ENCODE measurements around the gene EPHA8. TPM values are rescaled to one million over a fixed set of nuclear protein-coding genes. Genes with fewer than 3 reads are reported as not detected.

The EPHA8 gene
- total and polyA plus RNA-seq, 9 of the 15 experiments (the other 6 are each of a cell fraction or from before 2014, with no cell fraction given): not detected

DNA sequence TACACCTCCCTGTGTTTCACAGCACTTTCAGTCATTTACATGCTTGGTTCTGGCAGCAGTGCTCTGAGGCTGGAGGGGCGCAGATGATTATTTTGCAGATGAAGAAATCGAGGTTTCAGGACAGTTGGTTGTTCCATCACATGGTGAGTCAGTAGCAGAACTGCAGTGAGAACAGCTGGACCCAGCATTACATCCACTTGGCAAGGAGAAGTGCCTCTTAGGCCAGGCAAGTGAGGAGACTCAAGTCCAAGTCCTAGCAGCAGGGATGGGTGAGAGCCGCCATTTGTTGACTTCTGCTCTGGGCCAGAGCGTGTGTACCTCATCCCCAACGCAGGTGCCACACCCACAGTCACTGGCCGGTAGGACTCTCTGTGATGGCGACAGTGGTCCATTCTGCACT, 26.8 kb upstream of the EPHA8 start:
- intact Hi-C loops (cut with micrococcal nuclease): loop anchor here (10.0 kb wide), 1 partner anchor 112 kb away; no protein-coding TSS in a partner anchor
- no peak for DNase-seq (ENCODE audit: extremely low read depth in 1 of 4, low spot score in 3 of 4)
- POLR2A ChIA-PET: no interaction called here
- H3K36me3 ChIP-seq (ENCODE audit: control insufficient read depth, insufficient read depth, low read length): no peaks in the 10 kb centered on the region
- H3K9ac ChIP-seq (ENCODE audit: insufficient read depth in 1 of 2, low read depth in 2 of 2, low read length in 2 of 2): 0 out of 4 replicates have a peak overlapping the region, but pooled peaks of 1 of the 2 experiments have one; percentile 36
- H3K79me2 ChIP-seq (ENCODE audit: control insufficient read depth, insufficient read depth, low read length): no peaks in the 10 kb centered on the region
- no peak overlapping the region for H3K4me3 ChIP-seq
- no peak for FAIRE-seq
- no peaks in the 10 kb centered on the region for H3K9me1 ChIP-seq (ENCODE audit: control insufficient read depth, insufficient read depth, low read length)
- CTCF ChIA-PET (ENCODE audit: low intra/inter-chr PET ratio): no interaction called here
- peaks cover 0 to 36% of the 10 kb centered on the region in 2 experiments; a peak in 2 of 5 replicates for H3K27me3 ChIP-seq (ENCODE audit: control insufficient read depth in 2 of 2, insufficient read depth in 2 of 2, low read length in 2 of 2)
- ATAC-seq: no peak
- TF ChIP-seq PPARD (CRISPR knock-in tag; IDR thresholded peaks at IDR 0.05) (no peak), CBX5 (IDR thresholded peaks at IDR 0.05; ENCODE audit: borderline replicate concordance, low read depth) (no peak)
- in situ Hi-C loops (cut with MboI): no loop called here
- no peaks in the 10 kb centered on the region for H3K9me3 ChIP-seq (replicated peaks; ENCODE audit: control insufficient read depth, insufficient read depth, low read depth, low read length)
- H3K4me2 ChIP-seq (ENCODE audit: insufficient read depth, low read length): no peak overlapping the region
- H4K20me1 ChIP-seq (replicated peaks; ENCODE audit: control insufficient read depth, insufficient read depth, low read length): 0 out of 2 replicates have a peak, but pooled peaks cover 5% of the 10 kb centered on the region
- 25% methylated on average over 7 of the region's 7 CpGs for WGBS (ENCODE audit: insufficient coverage, low coverage, missing lambda C conversion rate)
- H3K4me1 ChIP-seq (replicated peaks in 1 of 2; ENCODE audit: control insufficient read depth in 2 of 2, insufficient read depth in 2 of 2, low read length in 2 of 2): peaks cover 7 to 11% of the 10 kb centered on the region in 2 experiments; a peak in 2 of 5 replicates
- no TSS peak for BruUV-seq (replicated peaks)
- no peak overlapping the region for H2AFZ ChIP-seq (ENCODE audit: low read depth, low read length)
- H3K27ac ChIP-seq (ENCODE audit: extremely low read depth, low read depth, low read length): no peak overlapping the region

DNA sequence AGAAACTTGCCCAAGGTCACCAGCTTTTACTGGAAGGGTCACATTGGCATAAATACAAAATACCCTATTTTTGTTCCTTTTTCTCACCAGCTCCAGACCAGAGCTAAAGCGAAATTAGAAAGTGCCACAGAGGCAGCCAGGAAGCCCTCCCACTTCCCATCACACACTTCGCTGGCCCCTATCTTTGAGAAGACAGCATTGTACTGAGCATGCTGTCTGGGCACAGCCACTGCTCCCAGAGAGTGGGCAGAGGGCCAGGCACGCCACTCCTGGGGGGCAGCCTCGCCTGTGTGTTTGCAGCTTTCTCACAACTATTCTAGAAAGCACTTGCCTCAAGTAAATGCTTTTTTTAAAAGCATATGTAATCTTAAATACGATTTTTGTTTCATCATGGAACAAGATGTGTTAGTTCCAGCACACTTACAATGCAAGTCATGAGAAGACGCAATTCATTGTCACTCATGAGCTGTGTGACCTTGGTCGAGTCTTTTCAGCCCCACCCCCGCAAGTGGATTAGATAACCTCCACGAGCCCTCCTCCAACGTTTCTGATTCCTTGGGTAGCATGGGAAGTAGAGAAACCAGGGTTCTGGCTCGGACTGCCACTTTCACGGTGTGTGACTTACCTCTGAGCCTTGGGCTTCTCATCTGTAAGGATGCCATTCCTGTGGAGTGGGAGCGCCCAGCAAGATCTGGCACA, 25.7 kb upstream of the EPHA8 start:
- Histone ChIP-seq H3K4me1 (replicated peaks in 1 of 2; ENCODE audit: control insufficient read depth in 2 of 2, insufficient read depth in 2 of 2, low read length in 2 of 2) (peaks cover 7 to 11% of the 10 kb centered on the region in 2 experiments; a peak in 2 of 5 replicates), H3K4me2 (ENCODE audit: insufficient read depth, low read length) (peak overlapping the region; percentile 14; the same call in 1 of the 2 replicates), H3K4me3 (no peak overlapping the region), H3K36me3 (ENCODE audit: control insufficient read depth, insufficient read depth, low read length) (no peaks in the 10 kb centered on the region), H3K9me1 (ENCODE audit: control insufficient read depth, insufficient read depth, low read length) (no peaks in the 10 kb centered on the region), H3K27ac (ENCODE audit: extremely low read depth, low read depth, low read length) (no peak overlapping the region), H3K79me2 (ENCODE audit: control insufficient read depth, insufficient read depth, low read length) (no peaks in the 10 kb centered on the region), H2AFZ (ENCODE audit: low read depth, low read length) (no peak overlapping the region), H3K9ac (ENCODE audit: insufficient read depth in 1 of 2, low read depth in 2 of 2, low read length in 2 of 2) (peak overlapping the region in 1 of 2 experiments; percentile 71; a peak in 2 of 4 replicates), H3K9me3 (replicated peaks; ENCODE audit: control insufficient read depth, insufficient read depth, low read depth, low read length) (no peaks in the 10 kb centered on the region), H4K20me1 (replicated peaks; ENCODE audit: control insufficient read depth, insufficient read depth, low read length) (0 out of 2 replicates have a peak, but pooled peaks cover 5% of the 10 kb centered on the region), H3K27me3 (ENCODE audit: control insufficient read depth in 2 of 2, insufficient read depth in 2 of 2, low read length in 2 of 2) (peaks cover 0 to 40% of the 10 kb centered on the region in 2 experiments; a peak in 2 of 5 replicates)
- BruUV-seq (replicated peaks): no TSS peak
- in situ Hi-C loops (cut with MboI): no loop called here
- CTCF ChIA-PET (ENCODE audit: low intra/inter-chr PET ratio): no interaction called here
- DNase-seq (ENCODE audit: extremely low read depth in 1 of 4, low spot score in 3 of 4) (peak in 3 of 4 experiments; percentile 29 to 36 (median 36)), FAIRE-seq (peak; percentile 65), ATAC-seq (peak; percentile 71)
- intact Hi-C loops (cut with micrococcal nuclease): loop anchor here (10.0 kb wide), 1 partner anchor 113 kb away; no protein-coding TSS in a partner anchor
- POLR2A ChIA-PET: interaction anchor here (0.7 to 1.1 kb wide), 3 partner anchors 10 to 947 kb away, joined by 3 to 5 read pairs (median 3); partner anchors contain the start of gene ASAP3
- WGBS (ENCODE audit: insufficient coverage, low coverage, missing lambda C conversion rate): 7% methylated on average over 13 of the region's 13 CpGs
- TF ChIP-seq LEF1 (IDR thresholded peaks at IDR 0.05) (0 out of 2 replicates have a peak, but pooled peaks have one; percentile 27), ZFP36 (IDR thresholded peaks at IDR 0.05; ENCODE audit: low read depth, low read length, partially characterized antibody) (peak; percentile 48), SMAD2 (IDR thresholded peaks at IDR 0.05; ENCODE audit: low read depth, low read length) (no peak), KDM2B (CRISPR knock-in tag; IDR thresholded peaks at IDR 0.05) (no peak), EGR1 (conservative IDR thresholded peaks at IDR 0.05) (peak; percentile 87), NR1H2 (CRISPR knock-in tag; IDR thresholded peaks at IDR 0.05) (no peak), C11orf30 (IDR thresholded peaks at IDR 0.05; ENCODE audit: low read depth) (no peak), RBM14 (IDR thresholded peaks at IDR 0.05; ENCODE audit: borderline replicate concordance, insufficient read depth, low read depth, low read length) (no peak)
- TF ChIP-seq, protein P1, sequence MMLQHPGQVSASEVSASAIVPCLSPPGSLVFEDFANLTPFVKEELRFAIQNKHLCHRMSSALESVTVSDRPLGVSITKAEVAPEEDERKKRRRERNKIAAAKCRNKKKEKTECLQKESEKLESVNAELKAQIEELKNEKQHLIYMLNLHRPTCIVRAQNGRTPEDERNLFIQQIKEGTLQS (IDR thresholded peaks at IDR 0.05): peak; percentile 57
- TF ChIP-seq, protein P1 (CRISPR knock-in tag; conservative IDR thresholded peaks at IDR 0.05): no peak
- TF ChIP-seq, protein P2, sequence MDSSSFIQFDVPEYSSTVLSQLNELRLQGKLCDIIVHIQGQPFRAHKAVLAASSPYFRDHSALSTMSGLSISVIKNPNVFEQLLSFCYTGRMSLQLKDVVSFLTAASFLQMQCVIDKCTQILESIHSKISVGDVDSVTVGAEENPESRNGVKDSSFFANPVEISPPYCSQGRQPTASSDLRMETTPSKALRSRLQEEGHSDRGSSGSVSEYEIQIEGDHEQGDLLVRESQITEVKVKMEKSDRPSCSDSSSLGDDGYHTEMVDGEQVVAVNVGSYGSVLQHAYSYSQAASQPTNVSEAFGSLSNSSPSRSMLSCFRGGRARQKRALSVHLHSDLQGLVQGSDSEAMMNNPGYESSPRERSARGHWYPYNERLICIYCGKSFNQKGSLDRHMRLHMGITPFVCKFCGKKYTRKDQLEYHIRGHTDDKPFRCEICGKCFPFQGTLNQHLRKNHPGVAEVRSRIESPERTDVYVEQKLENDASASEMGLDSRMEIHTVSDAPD (CRISPR knock-in tag; IDR thresholded peaks at IDR 0.05): no peak

Measured in K562 (cell line).